NCI-H69 (cell line): Measurements from ENCODE around the gene XPO6.

Source experiments
- DNase-seq: peaks from one replicate; lab custom pipeline; 2025; lab: John Stamatoyannopoulos, UW

The XPO6 gene

DNA sequence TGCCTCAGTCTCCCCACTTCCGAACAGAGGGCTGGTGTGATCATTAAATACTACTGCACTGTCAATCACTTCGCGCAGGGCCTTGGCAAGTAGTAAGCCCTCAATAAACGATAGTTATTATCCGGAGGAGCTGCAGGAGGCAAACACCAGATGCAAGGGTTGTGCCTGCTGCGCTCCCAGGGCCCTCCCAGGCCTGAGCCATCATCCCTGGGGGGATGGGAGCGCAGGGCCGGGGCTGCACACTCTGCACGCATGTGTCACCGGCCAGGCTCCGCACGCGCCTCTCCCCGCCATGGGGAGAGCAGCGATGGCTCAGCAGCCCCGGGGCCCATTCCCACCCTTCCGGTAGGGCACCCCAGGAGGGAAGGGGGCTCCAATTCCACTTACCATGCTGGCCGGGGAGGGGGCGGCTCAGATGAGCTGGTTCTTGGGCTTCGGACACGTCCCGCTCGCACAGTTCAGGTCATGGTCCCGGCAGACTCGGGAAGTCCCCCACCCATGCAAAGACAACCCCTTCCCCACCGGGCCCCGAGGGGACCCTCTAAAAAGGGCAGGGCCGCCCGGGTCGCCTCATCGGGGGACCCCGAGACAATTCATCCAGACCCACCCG, 681 bp downstream of the XPO6 start:
- peak; percentile 90 for DNase-seq

- no peak for DNase-seq
Measured at GRCh38 chr16:28210264-28210663, 1.5 kb downstream of the XPO6 start.

GRCh38 chr16:28208824-28209223, 2.9 kb downstream of the XPO6 start:
- DNase-seq = no peak

DNA sequence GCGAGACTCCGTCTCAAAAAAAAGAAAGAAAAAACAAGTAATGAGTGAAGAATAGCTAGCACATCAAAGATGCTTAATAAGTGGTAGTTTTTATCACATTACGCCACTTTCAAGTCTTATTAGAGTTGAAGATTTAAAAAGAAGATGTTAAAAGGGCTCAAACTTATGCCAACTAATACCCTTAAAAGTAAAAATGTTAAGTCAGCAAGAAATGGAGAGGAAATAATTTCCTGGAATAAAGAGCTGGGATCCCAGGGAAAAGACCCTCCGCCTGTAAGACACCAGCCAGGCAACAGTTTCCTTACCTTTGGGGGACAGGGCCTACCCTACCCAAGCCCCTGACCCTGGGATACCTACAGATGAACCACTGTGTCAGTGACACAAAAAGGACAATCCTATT, 3.6 kb downstream of the XPO6 start:
- no peak for DNase-seq

DNA sequence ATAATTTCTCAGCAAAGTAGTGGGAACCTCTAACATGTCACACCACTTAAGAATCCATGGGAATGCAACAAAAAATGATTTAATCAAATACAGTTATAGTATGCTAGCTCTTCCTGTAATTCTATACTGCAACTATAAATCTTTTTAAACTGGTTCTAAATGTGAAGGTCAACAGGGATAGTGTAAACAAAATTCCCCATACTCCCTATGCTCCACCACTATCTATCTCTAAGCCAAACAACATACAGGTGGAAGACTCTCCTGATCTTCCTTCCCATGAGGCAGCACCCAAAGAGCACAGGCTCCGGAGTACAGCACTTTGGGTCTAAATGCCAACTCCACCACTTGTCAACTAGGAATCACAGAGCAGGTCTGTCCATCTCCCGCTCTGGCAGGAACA, 4.4 kb downstream of the XPO6 start:
- no peak for DNase-seq

GRCh38 chr16:28205974-28206373, 5.8 kb downstream of the XPO6 start:
- no peak for DNase-seq

- DNase-seq = no peak
Measured at GRCh38 chr16:28205117-28205899, 6.5 kb downstream of the XPO6 start.

GRCh38 chr16:28204622-28205021, 7.1 kb downstream of the XPO6 start:
- DNase-seq = no peak

DNA sequence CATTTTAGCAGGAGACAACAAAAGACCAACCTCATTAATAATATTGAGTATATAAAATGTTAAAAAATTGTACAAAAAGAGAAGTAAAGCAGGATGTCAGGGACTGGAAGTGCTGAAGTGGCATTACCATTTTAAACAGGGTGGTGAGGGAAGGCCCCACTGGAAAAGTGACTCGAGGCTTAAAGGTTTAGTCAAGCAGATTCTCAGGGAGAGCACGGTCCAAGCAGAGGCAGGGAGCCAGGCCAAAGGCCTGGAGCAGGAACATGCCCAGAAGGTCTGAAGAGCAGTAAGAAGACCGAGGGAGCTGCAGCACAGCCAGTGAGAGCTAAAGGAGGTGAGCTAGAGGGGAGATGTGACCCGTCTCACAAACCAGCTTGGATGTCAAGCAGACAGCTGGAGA, 7.6 kb downstream of the XPO6 start:
- DNase-seq = no peak

- peak; percentile 8 for DNase-seq
Measured at GRCh38 chr16:28202147-28202746, 9.5 kb downstream of the XPO6 start.

- DNase-seq = no peak
Measured at GRCh38 chr16:28200661-28201060, 11.1 kb downstream of the XPO6 start.

DNA sequence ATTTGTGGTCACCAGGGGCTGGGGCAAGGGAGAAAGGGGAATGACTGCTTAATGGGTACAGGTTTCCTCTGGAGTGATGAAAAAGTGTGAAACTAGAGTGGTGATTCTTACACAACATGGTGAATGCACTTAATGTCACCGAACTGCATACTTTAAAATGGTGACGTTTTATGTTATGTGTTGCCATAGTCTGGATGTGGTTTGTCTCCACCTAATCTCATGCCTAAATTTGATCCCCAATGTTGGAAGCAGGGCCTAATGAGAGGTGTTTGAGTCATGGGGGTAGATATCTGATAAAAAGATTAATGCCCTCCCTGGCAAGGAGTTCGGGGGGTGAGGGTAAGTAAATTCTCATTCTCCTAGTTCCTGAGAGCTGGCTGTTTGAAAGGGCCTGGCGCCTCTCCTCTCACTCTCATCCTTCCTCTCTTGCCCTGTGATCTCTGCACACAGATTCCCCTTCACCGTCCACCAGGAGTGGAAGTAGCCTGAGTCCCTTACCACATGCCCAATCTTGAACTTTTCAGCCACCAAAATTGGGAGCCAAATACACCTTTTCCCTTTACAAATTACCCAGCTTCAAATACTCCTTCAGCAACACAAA, 15.3 kb downstream of the XPO6 start:
- DNase-seq = no peak

- DNase-seq = no peak
Measured at GRCh38 chr16:28195859-28196258, 15.9 kb downstream of the XPO6 start.

GRCh38 chr16:28193530-28194423, 18.0 kb downstream of the XPO6 start:
- DNase-seq = no peak

GRCh38 chr16:28192806-28193529, 18.8 kb downstream of the XPO6 start:
- no peak for DNase-seq

DNA sequence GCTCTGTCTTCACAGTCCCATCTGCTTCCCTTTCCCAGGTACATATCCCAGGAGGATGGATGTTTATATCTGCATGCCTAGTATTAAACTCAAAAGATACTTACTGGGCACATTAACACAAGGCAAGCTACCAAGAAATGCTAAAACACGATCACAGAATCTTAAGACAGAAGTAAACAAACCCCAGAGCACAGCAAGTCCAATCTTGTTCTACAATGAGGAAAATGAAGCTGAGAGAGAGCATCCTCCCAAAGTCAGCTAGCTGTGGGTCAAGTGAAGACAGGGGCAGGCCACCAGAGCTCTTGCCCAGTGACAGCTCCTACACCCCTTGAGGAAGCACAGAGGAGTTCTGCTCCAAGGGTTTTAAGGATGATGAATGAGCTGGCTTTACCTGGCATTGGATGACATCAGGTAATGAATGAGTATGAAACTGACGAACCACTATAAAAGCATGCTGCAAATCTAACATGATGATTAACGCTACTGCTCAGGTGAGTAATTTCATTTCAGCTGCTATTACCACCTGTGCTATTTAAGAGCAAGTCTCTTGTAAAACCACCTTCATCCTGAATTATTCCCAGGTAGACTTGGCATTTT, 20.3 kb downstream of the XPO6 start:
- peak; percentile 68 for DNase-seq

GRCh38 chr16:28189245-28189644, 22.5 kb downstream of the XPO6 start:
- no peak for DNase-seq

DNA sequence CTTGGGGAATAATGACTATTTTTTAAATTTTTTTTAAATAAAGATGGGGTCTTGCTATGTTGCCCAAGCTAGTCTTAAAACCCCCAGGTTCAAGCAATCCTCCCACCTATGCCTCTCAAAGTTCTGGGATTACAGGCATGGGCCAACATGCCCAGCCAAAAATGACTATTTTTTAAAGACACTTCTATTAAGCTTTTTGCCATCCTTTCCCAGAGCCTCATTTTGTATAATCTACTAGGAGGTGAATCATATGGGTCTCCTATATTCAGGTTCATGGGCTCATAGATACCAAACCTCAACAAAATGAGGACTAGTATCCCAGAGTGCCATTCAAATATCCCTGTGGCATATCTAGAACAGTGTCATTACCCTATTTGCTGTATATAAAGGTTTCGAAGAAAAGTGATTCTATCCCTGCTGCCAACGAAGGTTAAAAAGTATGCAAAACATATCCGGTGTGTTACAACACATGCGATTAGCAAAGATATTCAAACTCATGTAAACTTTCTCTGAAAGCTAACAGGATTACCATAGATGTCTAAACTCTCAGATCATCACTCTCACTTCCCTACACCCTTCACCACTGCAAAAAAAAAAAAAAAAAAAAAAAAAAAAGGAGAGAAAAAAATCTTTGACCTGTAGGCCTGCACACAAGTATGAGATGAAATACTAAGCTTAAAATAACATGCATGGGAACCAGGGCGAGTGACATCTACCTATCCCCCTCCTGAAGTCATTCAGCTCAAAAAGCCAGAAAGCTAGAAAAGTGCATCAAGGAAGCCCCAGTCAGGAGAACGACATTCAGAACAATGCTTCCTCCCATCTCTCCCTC, 23.5 kb downstream of the XPO6 start:
- DNase-seq = no peak

DNA sequence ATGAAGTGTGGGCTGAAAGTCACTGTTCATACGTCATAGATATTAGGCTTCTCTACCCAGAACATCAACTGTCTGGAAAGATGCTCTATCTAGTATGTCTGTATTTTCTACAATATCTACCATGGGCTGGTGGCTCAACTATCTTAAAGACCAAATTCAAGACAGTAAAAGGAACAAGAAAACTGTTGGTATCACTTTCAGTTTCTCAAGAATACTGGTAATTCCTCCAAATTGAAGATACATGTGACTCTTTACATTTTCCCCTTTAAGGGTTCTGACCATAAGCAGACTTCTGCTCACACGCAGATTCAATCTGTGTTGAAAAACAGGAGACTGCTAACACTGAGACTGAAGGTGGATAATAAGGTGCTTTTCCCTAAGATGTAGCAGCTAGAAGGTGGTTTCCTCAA, 24.2 kb downstream of the XPO6 start:
- DNase-seq = no peak

DNA sequence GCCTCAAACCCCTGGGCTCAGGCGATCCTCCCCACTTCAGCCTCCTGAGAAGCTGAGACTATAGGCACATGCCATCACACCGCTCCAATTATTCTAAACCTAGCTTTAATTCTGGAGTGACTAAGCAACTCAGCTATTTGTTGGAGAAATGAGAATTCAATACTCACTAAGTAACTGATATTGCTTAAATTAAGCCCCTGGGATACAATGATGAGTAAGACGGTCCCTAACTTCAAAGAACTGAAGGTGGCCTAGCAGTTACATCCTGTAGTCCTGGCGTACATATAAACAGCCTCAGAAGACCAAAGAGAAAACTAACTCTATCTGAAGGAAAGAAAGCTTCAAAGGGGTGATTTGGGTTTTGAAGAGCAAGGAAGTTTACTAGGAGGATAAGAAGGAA, 25.0 kb downstream of the XPO6 start:
- no peak for DNase-seq
